ENCODE data around the gene MANEA.

- TF ChIP-seq, protein P1, sequence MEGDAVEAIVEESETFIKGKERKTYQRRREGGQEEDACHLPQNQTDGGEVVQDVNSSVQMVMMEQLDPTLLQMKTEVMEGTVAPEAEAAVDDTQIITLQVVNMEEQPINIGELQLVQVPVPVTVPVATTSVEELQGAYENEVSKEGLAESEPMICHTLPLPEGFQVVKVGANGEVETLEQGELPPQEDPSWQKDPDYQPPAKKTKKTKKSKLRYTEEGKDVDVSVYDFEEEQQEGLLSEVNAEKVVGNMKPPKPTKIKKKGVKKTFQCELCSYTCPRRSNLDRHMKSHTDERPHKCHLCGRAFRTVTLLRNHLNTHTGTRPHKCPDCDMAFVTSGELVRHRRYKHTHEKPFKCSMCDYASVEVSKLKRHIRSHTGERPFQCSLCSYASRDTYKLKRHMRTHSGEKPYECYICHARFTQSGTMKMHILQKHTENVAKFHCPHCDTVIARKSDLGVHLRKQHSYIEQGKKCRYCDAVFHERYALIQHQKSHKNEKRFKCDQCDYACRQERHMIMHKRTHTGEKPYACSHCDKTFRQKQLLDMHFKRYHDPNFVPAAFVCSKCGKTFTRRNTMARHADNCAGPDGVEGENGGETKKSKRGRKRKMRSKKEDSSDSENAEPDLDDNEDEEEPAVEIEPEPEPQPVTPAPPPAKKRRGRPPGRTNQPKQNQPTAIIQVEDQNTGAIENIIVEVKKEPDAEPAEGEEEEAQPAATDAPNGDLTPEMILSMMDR (IDR thresholded peaks at IDR 0.05), result no peak
- no peak for TF ChIP-seq POLR2A (IDR thresholded peaks at IDR 0.05)
Observed at GRCh38 chr6:95578106-95578410, 723 bp downstream of the MANEA start.
